SJSA1 (cell line): ENCODE measurements around the gene SMG1. TPM values are rescaled to one million over a fixed set of nuclear protein-coding genes. Genes with fewer than 3 reads are reported as not detected.
"Not testable (repeated sequence)": the region's sequence is repeated elsewhere in the genome, so short reads cannot be mapped to it uniquely, and the experiment has no call there.

Source experiments
- DNase-seq, 2 experiments: peaks; one replicate each; pipeline ENCODE4 v3.0.0-alpha.2; 2015 to 2020; ENCODE audit warnings: low spot score in 2 of 2, low read depth in 1 of 2
- H3K27ac ChIP-seq: fragments of 250-450 bp; sonication (Bioruptor Pico); 2 replicates; pipeline ENCODE4 v1.5.1; 2020; ENCODE audit warnings: mild to moderate bottlenecking, moderate library complexity
- H3K27me3 ChIP-seq: fragments of 250-450 bp; sonication (Bioruptor Pico); replicated peaks from 2 replicates; pipeline ENCODE4 v1.5.1; 2020; ENCODE audit warnings: mild to moderate bottlenecking, moderate library complexity
- H3K36me3 ChIP-seq: fragments of 250-450 bp; sonication (Bioruptor Pico); 2 replicates; pipeline ENCODE4 v1.5.1; 2020; ENCODE audit warnings: mild to moderate bottlenecking
- H3K4me1 ChIP-seq: fragments of 250-450 bp; sonication (Bioruptor Pico); replicated peaks from 2 replicates; pipeline ENCODE4 v1.6.1; 2021; ENCODE audit warnings: mild to moderate bottlenecking
- H3K4me3 ChIP-seq: fragments of 250-450 bp; sonication (Bioruptor Pico); 2 replicates; pipeline ENCODE4 v1.5.1; 2020; ENCODE audit warnings: mild to moderate bottlenecking
- H3K9me3 ChIP-seq: fragments of 250-450 bp; sonication (Bioruptor Pico); replicated peaks from 2 replicates; pipeline ENCODE4 v1.5.1; 2020; ENCODE audit warnings: mild to moderate bottlenecking
- total RNA-seq: library from RNA; depleted of rRNA; stranded (reverse); fragments of >200 nt; shearing (Covaris generic); gene quantifications from 2 replicates; pipeline ENCODE4 v1.2.3, GENCODE V29; 2014

Gene SMG1
- total RNA-seq, 1 experiment from 2014 or later = 29.6 TPM

- H3K9me3 ChIP-seq, H3K4me3 ChIP-seq, DNase-seq, H3K27me3 ChIP-seq, H3K27ac ChIP-seq: not testable (repeated sequence)
- H3K4me1 ChIP-seq = peaks cover 13% of the 10 kb centered on the region; the same call in 1 of the 2 replicates
- peaks cover 30% of the 10 kb centered on the region for H3K36me3 ChIP-seq
These were observed 63.3 kb downstream of the SMG1 start for GRCh38 chr16:18862891-18863290.

- no peak overlapping the region for H3K27ac ChIP-seq
- no peaks in the 10 kb centered on the region for H3K9me3 ChIP-seq
- no peaks in the 10 kb centered on the region for H3K27me3 ChIP-seq
- H3K36me3 ChIP-seq = peaks cover 64% of the 10 kb centered on the region
- H3K4me3 ChIP-seq = no peak overlapping the region
- DNase-seq = no peak
- H3K4me1 ChIP-seq = no peaks in the 10 kb centered on the region
These were observed 71.0 kb downstream of the SMG1 start for GRCh38 chr16:18855196-18855595.

- Histone ChIP-seq H3K4me1 (no peaks in the 10 kb centered on the region), H3K9me3 (no peaks in the 10 kb centered on the region), H3K27me3 (no peaks in the 10 kb centered on the region)
These were observed 72.5 kb downstream of the SMG1 start for GRCh38 chr16:18853694-18854093.

GRCh38 chr16:18852647-18853046 lies 73.6 kb downstream of the SMG1 start:
- no peak overlapping the region for H3K27ac ChIP-seq
- no peak for DNase-seq
- no peak overlapping the region for H3K4me3 ChIP-seq
- H3K27me3 ChIP-seq = no peaks in the 10 kb centered on the region
- no peaks in the 10 kb centered on the region for H3K9me3 ChIP-seq
- no peaks in the 10 kb centered on the region for H3K4me1 ChIP-seq
- peaks cover 77% of the 10 kb centered on the region for H3K36me3 ChIP-seq

More at GRCh38 chr16:18853694-18854093, 72.5 kb downstream of the SMG1 start:
- Histone ChIP-seq H3K36me3 (peaks cover 70% of the 10 kb centered on the region), H3K27ac (no peak overlapping the region), H3K4me3 (no peak overlapping the region)
- no peak for DNase-seq

- no peak for DNase-seq
- no peak overlapping the region for H3K4me3 ChIP-seq
- no peaks in the 10 kb centered on the region for H3K4me1 ChIP-seq
- no peak overlapping the region for H3K27ac ChIP-seq
- peaks cover 88% of the 10 kb centered on the region for H3K36me3 ChIP-seq
- no peaks in the 10 kb centered on the region for H3K27me3 ChIP-seq
- H3K9me3 ChIP-seq = no peaks in the 10 kb centered on the region
These were observed 79.8 kb downstream of the SMG1 start for GRCh38 chr16:18846416-18846815.

GRCh38 chr16:18842565-18842964 lies 83.6 kb downstream of the SMG1 start:
- Histone ChIP-seq H3K27ac (no peak overlapping the region), H3K4me3 (no peak overlapping the region), H3K27me3 (no peaks in the 10 kb centered on the region), H3K9me3 (no peaks in the 10 kb centered on the region), H3K4me1 (no peaks in the 10 kb centered on the region), H3K36me3 (peaks cover 90% of the 10 kb centered on the region)
- DNase-seq = no peak

GRCh38 chr16:18841833-18842525 lies 84.2 kb downstream of the SMG1 start:
- H3K27me3 ChIP-seq = no peaks in the 10 kb centered on the region
- H3K27ac ChIP-seq = no peak overlapping the region
- H3K36me3 ChIP-seq = peaks cover 90% of the 10 kb centered on the region
- no peaks in the 10 kb centered on the region for H3K4me1 ChIP-seq
- H3K4me3 ChIP-seq = no peak overlapping the region
- H3K9me3 ChIP-seq = no peaks in the 10 kb centered on the region
- DNase-seq = no peak

- H3K27me3 ChIP-seq = no peaks in the 10 kb centered on the region
- H3K36me3 ChIP-seq = peaks cover 93% of the 10 kb centered on the region
- no peak overlapping the region for H3K27ac ChIP-seq
- no peaks in the 10 kb centered on the region for H3K4me1 ChIP-seq
- H3K9me3 ChIP-seq = no peaks in the 10 kb centered on the region
- no peak overlapping the region for H3K4me3 ChIP-seq
- no peak for DNase-seq
These were observed 86.7 kb downstream of the SMG1 start for GRCh38 chr16:18839555-18839954.

- Histone ChIP-seq H3K4me3 (no peak overlapping the region), H3K27me3 (no peaks in the 10 kb centered on the region), H3K36me3 (peaks cover 96% of the 10 kb centered on the region)
These were observed 89.5 kb downstream of the SMG1 start for GRCh38 chr16:18836702-18837101.

GRCh38 chr16:18834864-18835263 lies 91.3 kb downstream of the SMG1 start:
- no peak overlapping the region for H3K27ac ChIP-seq
- H3K4me1 ChIP-seq = no peaks in the 10 kb centered on the region
- no peaks in the 10 kb centered on the region for H3K9me3 ChIP-seq
- H3K4me3 ChIP-seq = no peak overlapping the region
- peaks cover 93% of the 10 kb centered on the region for H3K36me3 ChIP-seq
- H3K27me3 ChIP-seq = no peaks in the 10 kb centered on the region
- no peak for DNase-seq

More at GRCh38 chr16:18836702-18837101, 89.5 kb downstream of the SMG1 start:
- DNase-seq = no peak
- Histone ChIP-seq H3K27ac (no peak overlapping the region), H3K9me3 (no peaks in the 10 kb centered on the region), H3K4me1 (no peaks in the 10 kb centered on the region)

GRCh38 chr16:18833707-18834505 lies 92.3 kb downstream of the SMG1 start:
- peaks cover 93% of the 10 kb centered on the region for H3K36me3 ChIP-seq
- H3K4me3 ChIP-seq = no peak overlapping the region
- H3K27me3 ChIP-seq = no peaks in the 10 kb centered on the region
- no peaks in the 10 kb centered on the region for H3K9me3 ChIP-seq
- H3K27ac ChIP-seq = no peak overlapping the region
- DNase-seq = no peak
- no peaks in the 10 kb centered on the region for H3K4me1 ChIP-seq

GRCh38 chr16:18832613-18833012 lies 93.6 kb downstream of the SMG1 start:
- H3K27me3 ChIP-seq = no peaks in the 10 kb centered on the region
- no peak overlapping the region for H3K27ac ChIP-seq
- peaks cover 93% of the 10 kb centered on the region for H3K36me3 ChIP-seq
- no peak for DNase-seq
- no peaks in the 10 kb centered on the region for H3K9me3 ChIP-seq
- no peak overlapping the region for H3K4me3 ChIP-seq
- no peaks in the 10 kb centered on the region for H3K4me1 ChIP-seq

GRCh38 chr16:18832006-18832405 lies 94.2 kb downstream of the SMG1 start:
- Histone ChIP-seq H3K27ac (no peak overlapping the region), H3K4me3 (no peak overlapping the region), H3K27me3 (no peaks in the 10 kb centered on the region), H3K4me1 (no peaks in the 10 kb centered on the region), H3K9me3 (no peaks in the 10 kb centered on the region), H3K36me3 (peaks cover 89% of the 10 kb centered on the region)
- no peak for DNase-seq

GRCh38 chr16:18829251-18829650 lies 97.0 kb downstream of the SMG1 start:
- H3K36me3 ChIP-seq = peaks cover 63% of the 10 kb centered on the region
- H3K27me3 ChIP-seq = no peaks in the 10 kb centered on the region
- no peak for DNase-seq
- H3K4me3 ChIP-seq = no peak overlapping the region
- no peaks in the 10 kb centered on the region for H3K4me1 ChIP-seq
- H3K27ac ChIP-seq = no peak overlapping the region
- H3K9me3 ChIP-seq = no peaks in the 10 kb centered on the region
